Breast epithelium (tissue), 3 donors: Measurements from ENCODE around the gene MAD2L1BP.

Experiments
- POLR2A ChIP-seq: fragments of 450-650 bp; IDR thresholded peaks from one replicate; pipeline ENCODE4 v1.6.1; 2016; ENCODE audit warnings: antibody characterized with exemption, mild to moderate bottlenecking, moderate library complexity
- POLR2AphosphoS5 ChIP-seq, 3 donors: sonication (generic); formaldehyde crosslinking; IDR thresholded peaks; one replicate each; pipeline ENCODE4 v1.6.1; 2017; ENCODE audit warnings: antibody characterized with exemption in 3 of 3
- TF ChIP-seq, protein P1 (sequence below), 3 donors: fragments of 450-650 bp; IDR thresholded peaks; one replicate each; pipeline ENCODE4 v1.5.1; 2016 to 2017; ENCODE audit warnings: antibody characterized with exemption in 3 of 3, mild to moderate bottlenecking in 3 of 3, moderate library complexity in 3 of 3

DNA sequence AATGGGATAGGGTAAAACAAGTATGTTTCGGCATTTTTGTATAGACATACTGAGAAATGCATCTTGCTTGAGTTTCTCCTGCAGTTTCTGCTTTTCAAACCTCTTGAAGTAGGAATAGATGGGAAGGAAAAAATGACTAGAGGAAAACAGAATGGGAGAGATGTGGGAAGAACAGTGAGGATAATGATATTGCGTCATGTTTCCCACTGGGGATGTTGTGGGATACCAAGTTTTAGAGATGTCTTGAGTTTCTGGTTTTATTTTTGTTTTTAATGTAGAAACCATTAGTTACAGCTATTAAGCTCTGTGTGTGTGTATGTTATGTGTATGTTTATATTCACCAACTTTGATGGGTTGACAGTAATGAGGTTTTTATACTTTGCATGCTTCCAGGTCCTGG, 35.0 kb upstream of the MAD2L1BP start:
- TF ChIP-seq, protein P1, sequence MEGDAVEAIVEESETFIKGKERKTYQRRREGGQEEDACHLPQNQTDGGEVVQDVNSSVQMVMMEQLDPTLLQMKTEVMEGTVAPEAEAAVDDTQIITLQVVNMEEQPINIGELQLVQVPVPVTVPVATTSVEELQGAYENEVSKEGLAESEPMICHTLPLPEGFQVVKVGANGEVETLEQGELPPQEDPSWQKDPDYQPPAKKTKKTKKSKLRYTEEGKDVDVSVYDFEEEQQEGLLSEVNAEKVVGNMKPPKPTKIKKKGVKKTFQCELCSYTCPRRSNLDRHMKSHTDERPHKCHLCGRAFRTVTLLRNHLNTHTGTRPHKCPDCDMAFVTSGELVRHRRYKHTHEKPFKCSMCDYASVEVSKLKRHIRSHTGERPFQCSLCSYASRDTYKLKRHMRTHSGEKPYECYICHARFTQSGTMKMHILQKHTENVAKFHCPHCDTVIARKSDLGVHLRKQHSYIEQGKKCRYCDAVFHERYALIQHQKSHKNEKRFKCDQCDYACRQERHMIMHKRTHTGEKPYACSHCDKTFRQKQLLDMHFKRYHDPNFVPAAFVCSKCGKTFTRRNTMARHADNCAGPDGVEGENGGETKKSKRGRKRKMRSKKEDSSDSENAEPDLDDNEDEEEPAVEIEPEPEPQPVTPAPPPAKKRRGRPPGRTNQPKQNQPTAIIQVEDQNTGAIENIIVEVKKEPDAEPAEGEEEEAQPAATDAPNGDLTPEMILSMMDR (IDR thresholded peaks at IDR 0.05), result no peak
- TF ChIP-seq POLR2A, result no peak
- TF ChIP-seq POLR2AphosphoS5 (IDR thresholded peaks at IDR 0.05), result no peak
